CD4-positive, CD25-positive, alpha-beta regulatory T cell (primary cell): ENCODE results near the gene HBA1. TPM values are rescaled to one million over a fixed set of nuclear protein-coding genes. Genes with fewer than 3 reads are reported as not detected.
A peak's percentile ranks its signal among the peaks of the same experiment; 100 is the strongest.

Source experiments
- ATAC-seq, 2 donors: fragments of 150-1000 bp; cut with Tn5 transposase; one replicate each; pipeline ENCODE4 v1.10.0; 2021; ENCODE audit warnings: low read depth in 2 of 2, moderate number of reproducible peaks in 2 of 2, moderate library complexity in 1 of 2
- DNase-seq, 3 donors: peaks; one replicate each; pipeline versions ENCODE4 v3.0.0 to v3.0.0-alpha.2; 2012 to 2022; ENCODE audit warnings: mixed read lengths in 1 of 3
- H3K27ac ChIP-seq: one replicate; pipeline ENCODE4 v1.7.0; 2013; ENCODE audit warnings: mild to moderate bottlenecking, low read length; ENCODE audit not compliant: insufficient read depth, poor library complexity, severe bottlenecking
- H3K27me3 ChIP-seq: one replicate; pipeline ENCODE4 v1.7.0; 2013; ENCODE audit warnings: low read length; ENCODE audit not compliant: control insufficient read depth, insufficient read depth
- H3K36me3 ChIP-seq: one replicate; pipeline ENCODE4 v1.7.0; 2013; ENCODE audit warnings: mild to moderate bottlenecking, low read length, moderate library complexity; ENCODE audit not compliant: control insufficient read depth, insufficient read depth
- H3K4me1 ChIP-seq: 2 replicates; pipeline ENCODE4 v1.7.0; 2013; ENCODE audit warnings: mild to moderate bottlenecking, low read length; ENCODE audit not compliant: insufficient read depth, control insufficient read depth, poor library complexity, severe bottlenecking
- H3K4me3 ChIP-seq: one replicate; pipeline ENCODE4 v1.7.0; 2013; ENCODE audit warnings: low read depth, mild to moderate bottlenecking, low read length, moderate library complexity
- H3K9me3 ChIP-seq, 2 experiments: 1 replicate in 1 of 2; 2 replicates in 1 of 2; pipeline ENCODE4 v1.7.0; 2013; ENCODE audit warnings: low read length in 2 of 2, mild to moderate bottlenecking in 1 of 2, moderate library complexity in 1 of 2; ENCODE audit not compliant: control insufficient read depth in 2 of 2
- H3K27ac Mint-ChIP-seq, 3 donors: one replicate each; pipeline ENCODE4 v1.8.0; 2020 to 2022; ENCODE audit warnings: mild to moderate bottlenecking in 3 of 3, mixed read lengths in 3 of 3, moderate library complexity in 2 of 3
- H3K27me3 Mint-ChIP-seq: one replicate; pipeline ENCODE4 v1.8.0; 2022; ENCODE audit warnings: mild to moderate bottlenecking, mixed read lengths
- H3K36me3 Mint-ChIP-seq: one replicate; pipeline ENCODE4 v1.8.0; 2020; ENCODE audit warnings: mixed read lengths
- H3K4me1 Mint-ChIP-seq, 4 donors: one replicate each; pipeline ENCODE4 v1.8.0; 2020 to 2022; ENCODE audit warnings: mixed read lengths in 4 of 4, mild to moderate bottlenecking in 1 of 4
- H3K4me3 Mint-ChIP-seq, 4 donors: one replicate each; pipeline ENCODE4 v1.8.0; 2020 to 2022; ENCODE audit warnings: mild to moderate bottlenecking in 4 of 4, mixed read lengths in 4 of 4, moderate library complexity in 3 of 4
- H3K9me3 Mint-ChIP-seq, 7 donors: one replicate each; pipeline ENCODE4 v1.8.0; 2020 to 2022; ENCODE audit warnings: mixed read lengths in 7 of 7, mild to moderate bottlenecking in 3 of 7, moderate library complexity in 2 of 7
- polyA plus RNA-seq, 4 donors: library from polyadenylated mRNA; unstranded; fragments of 300-500 nt; fragmentation: Illumina TruSeq; gene quantifications; one replicate each; pipeline ENCODE4 v1.2.3, GENCODE V29; 2021
- total RNA-seq: library from RNA; stranded (reverse); gene quantifications from one replicate; pipeline ENCODE4 v1.2.3, GENCODE V29; 2022

HBA1 gene
- total and polyA plus RNA-seq, 5 donors from 2014 or later: 0.41 TPM; not detected in 4

DNA sequence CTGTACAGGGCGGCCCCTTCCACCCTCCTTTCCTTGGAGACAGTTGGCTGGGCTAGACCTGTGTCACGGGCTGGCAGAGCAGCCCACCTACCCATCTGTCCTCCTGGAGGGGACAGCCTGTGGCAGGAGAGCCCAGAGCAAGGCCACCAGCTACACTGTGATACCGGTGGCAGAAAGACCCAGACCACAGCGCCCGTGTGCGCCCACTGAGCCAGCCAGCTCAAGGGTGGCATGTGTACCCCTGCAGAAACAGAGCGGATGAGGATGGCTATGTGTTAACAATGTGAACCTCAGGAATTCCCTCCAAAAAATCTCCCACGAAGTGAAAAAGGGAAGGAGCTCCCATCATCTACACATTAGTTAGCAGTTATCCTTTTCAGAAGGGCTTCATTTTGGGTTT, 10.8 kb downstream of the HBA1 start:
- Mint-ChIP-seq H3K4me3 (no peak overlapping the region), H3K4me1 (peaks cover 5 to 12% (median 8%) of the 10 kb centered on the region in 4 donors), H3K27me3 (no peaks in the 10 kb centered on the region), H3K9me3 (no peaks in the 10 kb centered on the region), H3K27ac (no peak overlapping the region), H3K36me3 (peaks cover 33% of the 10 kb centered on the region)
- DNase-seq: no peak
- no peak for ATAC-seq
- Histone ChIP-seq H3K9me3 (no peaks in the 10 kb centered on the region), H3K27me3 (no peaks in the 10 kb centered on the region), H3K4me1 (no peaks in the 10 kb centered on the region), H3K36me3 (peaks cover 38% of the 10 kb centered on the region), H3K4me3 (no peak overlapping the region), H3K27ac (no peak overlapping the region)

DNA sequence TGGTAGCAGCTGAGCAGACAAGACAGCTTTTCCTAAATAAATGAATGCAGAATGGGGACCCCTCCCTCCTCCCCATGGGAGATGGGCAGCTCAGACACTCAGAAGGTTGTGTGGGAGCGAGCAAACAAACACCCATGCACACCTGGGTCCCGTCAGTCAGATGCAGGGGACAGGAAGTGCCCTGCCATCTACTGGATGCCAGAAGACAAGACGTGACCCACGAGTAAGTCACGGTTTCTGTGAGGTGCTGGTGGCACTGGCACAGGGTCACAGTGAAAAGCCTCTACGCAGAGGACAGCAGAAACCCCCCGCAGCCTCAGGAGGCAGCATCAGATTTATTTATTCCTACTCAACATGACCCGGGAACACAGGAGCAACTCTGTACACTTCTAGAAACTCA, 12.2 kb downstream of the HBA1 start:
- H3K36me3 ChIP-seq: peaks cover 45% of the 10 kb centered on the region
- Mint-ChIP-seq H3K4me3 (no peak overlapping the region), H3K27ac (peak overlapping the region in 2 of 3 donors; percentile 48 to 65), H3K36me3 (peaks cover 37% of the 10 kb centered on the region), H3K4me1 (peaks cover 5 to 12% (median 8%) of the 10 kb centered on the region in 4 donors), H3K9me3 (no peaks in the 10 kb centered on the region), H3K27me3 (no peaks in the 10 kb centered on the region)
- DNase-seq: peak in 2 of 3 donors; percentile 44 to 64
- no peaks in the 10 kb centered on the region for H3K4me1 ChIP-seq
- peak; percentile 65 to 76 for ATAC-seq
- no peaks in the 10 kb centered on the region for H3K27me3 ChIP-seq
- no peaks in the 10 kb centered on the region for H3K9me3 ChIP-seq
- H3K4me3 ChIP-seq: no peak overlapping the region
- H3K27ac ChIP-seq: no peak overlapping the region

DNA sequence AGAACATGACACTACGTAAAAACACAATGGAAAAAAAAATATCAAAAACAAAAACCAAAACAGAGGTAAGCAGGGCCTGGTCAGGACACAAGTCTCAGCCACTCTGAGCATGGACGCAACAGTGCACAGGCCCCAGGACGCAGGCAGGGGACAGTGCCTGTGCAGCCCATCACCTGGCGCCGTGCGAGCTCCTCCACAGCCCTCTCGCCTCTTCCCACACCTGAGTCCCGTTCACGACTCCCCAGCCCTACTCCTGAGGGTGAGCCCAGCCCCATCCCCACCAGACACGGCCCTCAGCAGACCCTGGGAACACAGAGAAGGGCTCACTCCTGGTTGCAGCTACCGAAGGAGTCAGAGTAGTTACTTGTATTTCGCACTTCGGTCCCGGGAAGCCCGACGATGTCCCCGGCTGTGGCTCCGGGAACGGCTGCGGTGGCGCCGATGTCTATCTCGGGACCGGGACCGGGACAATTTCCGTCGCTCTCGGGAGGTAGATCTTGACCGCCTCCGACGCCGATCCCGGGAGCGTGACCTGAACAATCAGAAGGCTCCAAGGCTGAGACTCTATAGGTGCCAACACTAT, 13.2 kb downstream of the HBA1 start:
- Mint-ChIP-seq H3K9me3 (no peaks in the 10 kb centered on the region), H3K27ac (no peak overlapping the region), H3K27me3 (no peaks in the 10 kb centered on the region), H3K4me3 (no peak overlapping the region), H3K4me1 (peaks cover 5 to 12% (median 8%) of the 10 kb centered on the region in 4 donors), H3K36me3 (peaks cover 37% of the 10 kb centered on the region)
- no peak for ATAC-seq
- H3K36me3 ChIP-seq: peaks cover 52% of the 10 kb centered on the region
- no peaks in the 10 kb centered on the region for H3K27me3 ChIP-seq
- no peak for DNase-seq
- H3K4me1 ChIP-seq: no peaks in the 10 kb centered on the region
- H3K4me3 ChIP-seq: no peak overlapping the region
- H3K27ac ChIP-seq: no peak overlapping the region
- no peaks in the 10 kb centered on the region for H3K9me3 ChIP-seq

DNA sequence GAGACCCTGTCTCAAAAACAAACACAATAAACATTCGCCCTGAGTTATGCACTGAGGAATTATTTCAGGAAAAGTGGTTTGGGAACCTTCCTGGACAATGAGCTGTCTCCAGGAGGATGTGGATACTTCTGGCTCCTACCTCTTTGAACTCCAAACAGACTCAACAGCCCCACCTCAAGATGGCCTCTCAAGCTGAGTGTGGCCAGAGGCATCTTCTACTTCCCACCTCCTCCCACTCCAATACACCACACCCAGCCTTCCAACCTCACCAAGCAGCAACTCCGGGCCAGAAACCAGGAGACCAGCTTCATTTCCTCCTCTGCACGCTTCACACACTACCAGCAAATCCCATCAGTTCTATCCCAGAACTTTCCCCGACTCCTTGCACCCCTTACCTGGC, 15.4 kb downstream of the HBA1 start:
- Histone ChIP-seq H3K4me3 (no peak overlapping the region), H3K4me1 (no peaks in the 10 kb centered on the region), H3K27ac (no peak overlapping the region), H3K36me3 (peaks cover 64% of the 10 kb centered on the region), H3K9me3 (no peaks in the 10 kb centered on the region), H3K27me3 (no peaks in the 10 kb centered on the region)
- Mint-ChIP-seq H3K27me3 (no peaks in the 10 kb centered on the region), H3K4me1 (peaks cover 5 to 12% (median 8%) of the 10 kb centered on the region in 4 donors), H3K4me3 (no peak overlapping the region), H3K27ac (peak overlapping the region in 2 of 3 donors; percentile 72 to 73), H3K36me3 (peaks cover 44% of the 10 kb centered on the region), H3K9me3 (no peaks in the 10 kb centered on the region)
- no peak for DNase-seq
- no peak for ATAC-seq

DNA sequence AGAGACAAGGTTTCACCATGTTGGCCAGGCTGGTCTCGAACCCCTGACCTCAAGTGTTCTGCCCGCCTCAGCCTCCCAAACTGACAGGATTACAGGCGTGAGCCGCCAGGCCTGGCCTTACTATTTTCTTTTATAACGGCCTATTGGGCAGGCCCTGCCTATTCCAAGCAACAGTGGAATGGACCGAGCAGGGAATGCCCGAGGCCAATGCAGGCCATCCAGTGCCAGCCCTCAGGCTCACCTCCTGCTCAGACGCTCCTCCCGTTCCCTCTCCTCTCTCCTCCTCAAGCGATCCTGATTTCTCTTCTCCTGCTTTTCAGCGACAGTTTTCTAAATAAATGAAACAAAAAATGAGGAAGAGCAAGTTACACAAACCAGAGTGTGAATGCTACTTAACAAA, 16.2 kb downstream of the HBA1 start:
- no peak overlapping the region for H3K4me3 ChIP-seq
- H3K9me3 ChIP-seq: no peaks in the 10 kb centered on the region
- Mint-ChIP-seq H3K9me3 (no peaks in the 10 kb centered on the region), H3K27me3 (no peaks in the 10 kb centered on the region), H3K27ac (no peak overlapping the region), H3K36me3 (peaks cover 44% of the 10 kb centered on the region), H3K4me1 (peaks cover 5 to 12% (median 8%) of the 10 kb centered on the region in 4 donors), H3K4me3 (no peak overlapping the region)
- H3K4me1 ChIP-seq: no peaks in the 10 kb centered on the region
- H3K27me3 ChIP-seq: no peaks in the 10 kb centered on the region
- ATAC-seq (no peak), DNase-seq (no peak)
- no peak overlapping the region for H3K27ac ChIP-seq
- H3K36me3 ChIP-seq: peaks cover 67% of the 10 kb centered on the region

DNA sequence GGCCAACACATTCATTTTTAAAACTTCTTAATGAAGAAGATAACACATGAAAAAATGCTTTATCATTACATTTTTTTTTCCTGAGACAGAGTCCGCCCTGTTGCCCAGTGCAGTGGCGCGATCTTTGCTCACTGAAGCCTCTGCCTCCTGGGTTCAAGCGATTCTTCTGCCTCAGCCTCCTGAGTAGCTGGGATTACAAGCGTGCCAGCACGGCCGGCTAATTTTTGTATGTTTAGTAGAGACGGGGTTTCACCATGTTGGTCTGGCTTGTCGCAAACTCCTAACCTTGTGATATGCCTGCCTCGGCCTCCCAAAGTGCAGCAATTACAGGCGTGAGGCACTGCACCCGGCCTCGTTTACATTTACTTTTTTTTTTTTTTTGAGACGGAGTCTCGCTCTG, 17.0 kb downstream of the HBA1 start:
- Mint-ChIP-seq H3K36me3 (peaks cover 44% of the 10 kb centered on the region), H3K4me3 (no peak overlapping the region), H3K9me3 (no peaks in the 10 kb centered on the region), H3K27ac (no peak overlapping the region), H3K27me3 (no peaks in the 10 kb centered on the region), H3K4me1 (peaks cover 5 to 12% (median 8%) of the 10 kb centered on the region in 4 donors)
- Histone ChIP-seq H3K4me1 (no peaks in the 10 kb centered on the region), H3K36me3 (peaks cover 72% of the 10 kb centered on the region), H3K4me3 (no peak overlapping the region), H3K27ac (no peak overlapping the region), H3K9me3 (no peaks in the 10 kb centered on the region), H3K27me3 (no peaks in the 10 kb centered on the region)
- DNase-seq (no peak), ATAC-seq (no peak)

DNA sequence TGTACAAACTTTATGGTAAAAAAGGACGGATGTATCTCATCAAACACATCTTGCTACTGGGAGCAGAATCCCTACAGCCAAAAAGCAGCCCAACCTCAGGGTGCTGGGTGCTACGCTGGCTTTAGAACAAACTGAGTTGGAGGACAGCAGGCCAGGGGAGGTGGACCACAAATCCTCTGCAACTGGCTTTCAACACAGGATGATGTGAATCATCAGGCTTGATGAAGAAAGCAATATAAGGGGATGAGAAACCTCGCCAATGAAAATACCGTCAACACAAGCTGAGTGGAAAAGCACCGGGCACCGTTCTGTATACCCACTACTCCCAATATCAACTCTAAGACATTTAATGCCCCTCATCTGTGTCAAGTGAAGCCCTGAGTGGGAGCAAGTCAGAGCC, 18.0 kb downstream of the HBA1 start:
- Histone ChIP-seq H3K9me3 (no peaks in the 10 kb centered on the region), H3K4me1 (no peaks in the 10 kb centered on the region), H3K4me3 (no peak overlapping the region), H3K27me3 (no peaks in the 10 kb centered on the region), H3K36me3 (peaks cover 71% of the 10 kb centered on the region), H3K27ac (no peak overlapping the region)
- Mint-ChIP-seq H3K4me3 (no peak overlapping the region), H3K9me3 (no peaks in the 10 kb centered on the region), H3K36me3 (peaks cover 33% of the 10 kb centered on the region), H3K27ac (no peak overlapping the region), H3K27me3 (no peaks in the 10 kb centered on the region), H3K4me1 (peaks cover 0 to 4% (median under 1%) of the 10 kb centered on the region in 4 donors)
- ATAC-seq: no peak
- DNase-seq: no peak

DNA sequence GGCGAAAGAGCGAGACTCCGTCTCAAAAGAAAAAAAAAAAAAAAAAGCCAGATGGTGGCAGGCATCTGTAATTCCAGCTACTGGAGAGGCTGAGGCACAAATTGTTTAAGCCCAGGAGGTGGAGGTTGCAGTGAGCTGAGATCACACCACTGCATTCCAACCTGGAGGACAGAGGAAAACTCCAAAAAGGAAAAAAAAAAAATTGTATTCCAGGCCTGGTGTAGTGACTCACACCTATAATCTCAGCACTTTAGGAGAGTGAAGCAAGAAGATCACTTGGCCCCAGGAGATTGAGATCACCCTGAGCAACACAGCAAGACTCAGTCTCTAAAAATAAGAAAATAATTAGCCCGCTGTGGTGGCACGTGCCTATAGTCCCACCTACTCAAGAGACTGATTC, 23.9 kb downstream of the HBA1 start:
- DNase-seq (no peak), ATAC-seq (no peak)
- peaks cover 12% of the 10 kb centered on the region for H3K36me3 Mint-ChIP-seq
- H3K4me3 ChIP-seq: no peak overlapping the region
- no peaks in the 10 kb centered on the region for H3K27me3 Mint-ChIP-seq
- H3K4me1 Mint-ChIP-seq: peaks cover 0 to 4% (median 0%) of the 10 kb centered on the region in 4 donors
- H3K36me3 ChIP-seq: peaks cover 55% of the 10 kb centered on the region
- no peaks in the 10 kb centered on the region for H3K4me1 ChIP-seq
- no peak overlapping the region for H3K27ac ChIP-seq
- H3K4me3 Mint-ChIP-seq: no peak overlapping the region
- no peaks in the 10 kb centered on the region for H3K27me3 ChIP-seq
- no peaks in the 10 kb centered on the region for H3K9me3 Mint-ChIP-seq
- no peaks in the 10 kb centered on the region for H3K9me3 ChIP-seq
- no peak overlapping the region for H3K27ac Mint-ChIP-seq
